ENCODE measurements around the gene NPIPA5.
"Not testable (repeated sequence)": the region's sequence is repeated elsewhere in the genome, so short reads cannot be mapped to it uniquely, and the experiment has no call there.

The NPIPA5 gene

GRCh38 chr16:15378194-15378593 is at the start of gene NPIPA5:
Gene NPIPA5, minus strand, starts transcription at chr16:15378294. Its CDS starts 0 bp downstream, at chr16:15378294.
- not testable (repeated sequence) for DNase-seq (ENCODE audit: low spot score)

GRCh38 chr16:15427648-15428239 is 49.6 kb upstream of the NPIPA5 start:
- peak; percentile 37 for DNase-seq (ENCODE audit: low spot score)

- DNase-seq (ENCODE audit: low spot score) = no peak
Measured at GRCh38 chr16:15426796-15427195, 48.7 kb upstream of the NPIPA5 start.

- DNase-seq (ENCODE audit: low spot score) = no peak
Measured at GRCh38 chr16:15425861-15426260, 47.8 kb upstream of the NPIPA5 start.

- DNase-seq (ENCODE audit: low spot score) = no peak
Measured at GRCh38 chr16:15422222-15422621, 44.1 kb upstream of the NPIPA5 start.

- DNase-seq (ENCODE audit: low spot score) = not testable (repeated sequence)
Measured at GRCh38 chr16:15421696-15422095, 43.6 kb upstream of the NPIPA5 start.

GRCh38 chr16:15418206-15418605 is 40.1 kb upstream of the NPIPA5 start:
- DNase-seq (ENCODE audit: low spot score) = no peak

GRCh38 chr16:15417197-15417596 is 39.1 kb upstream of the NPIPA5 start:
- no peak for DNase-seq (ENCODE audit: low spot score)

- no peak for DNase-seq (ENCODE audit: low spot score)
Measured at GRCh38 chr16:15415511-15415985, 37.5 kb upstream of the NPIPA5 start.

GRCh38 chr16:15409476-15409875 is 31.4 kb upstream of the NPIPA5 start:
- not testable (repeated sequence) for DNase-seq (ENCODE audit: low spot score)

- not testable (repeated sequence) for DNase-seq (ENCODE audit: low spot score)
Measured at GRCh38 chr16:15407756-15408155, 29.7 kb upstream of the NPIPA5 start.

- no peak for DNase-seq (ENCODE audit: low spot score)
Measured at GRCh38 chr16:15404792-15405191, 26.7 kb upstream of the NPIPA5 start.

GRCh38 chr16:15404091-15404490 is 26.0 kb upstream of the NPIPA5 start:
- not testable (repeated sequence) for DNase-seq (ENCODE audit: low spot score)

- no peak for DNase-seq (ENCODE audit: low spot score)
Measured at GRCh38 chr16:15403392-15403995, 25.4 kb upstream of the NPIPA5 start.

GRCh38 chr16:15401972-15402371 is 23.9 kb upstream of the NPIPA5 start:
- no peak for DNase-seq (ENCODE audit: low spot score)

GRCh38 chr16:15400314-15400713 is 22.2 kb upstream of the NPIPA5 start:
- not testable (repeated sequence) for DNase-seq (ENCODE audit: low spot score)

GRCh38 chr16:15399317-15399716 is 21.2 kb upstream of the NPIPA5 start:
- no peak for DNase-seq (ENCODE audit: low spot score)

GRCh38 chr16:15398618-15399316 is 20.7 kb upstream of the NPIPA5 start:
- no peak for DNase-seq (ENCODE audit: low spot score)

- no peak for DNase-seq (ENCODE audit: low spot score)
Measured at GRCh38 chr16:15396948-15397594, 19.0 kb upstream of the NPIPA5 start.

GRCh38 chr16:15396509-15396829 is 18.4 kb upstream of the NPIPA5 start:
- DNase-seq (ENCODE audit: low spot score) = not testable (repeated sequence)

GRCh38 chr16:15395631-15396508 is 17.8 kb upstream of the NPIPA5 start, which contains the start of gene MPV17L:
Gene MPV17L, plus strand, starts transcription at chr16:15395754. Its CDS starts 144 bp downstream, at chr16:15395898.
- DNase-seq (ENCODE audit: low spot score) = not testable (repeated sequence)

- not testable (repeated sequence) for DNase-seq (ENCODE audit: low spot score)
Measured at GRCh38 chr16:15393025-15393424, 14.9 kb upstream of the NPIPA5 start.

Data from germinal center (tissue), 1 donor.